Astrocyte of the spinal cord (primary cell): ENCODE results near the gene DNAJA4.

Experiments
- DNase-seq: peaks from one replicate; pipeline ENCODE4 v3.0.0; 2011; ENCODE audit warnings: low read depth, low spot score
- H3K4me3 ChIP-seq: 2 replicates; pipeline ENCODE4 v1.5.1; 2011; ENCODE audit warnings: low read depth, mild to moderate bottlenecking, low read length, moderate library complexity
- CTCF ChIP-seq: IDR thresholded peaks from 2 replicates; pipeline ENCODE4 v1.5.1; 2012; ENCODE audit warnings: low read depth, mild to moderate bottlenecking, low read length, inconsistent platforms
- in situ Hi-C: cut with HindIII; loops from 2 replicates; pipeline ENCODE4 v1.10.0; 2017; ENCODE audit warnings: low sequenced_read_pairs

Gene DNAJA4

GRCh38 chr15:78322243-78322642 lies 57.9 kb downstream of the DNAJA4 start:
- no peak overlapping the region for H3K4me3 ChIP-seq
- in situ Hi-C loops, result no loop called here
- peak; percentile 67 for DNase-seq
- no peak for TF ChIP-seq CTCF

- no peak for TF ChIP-seq CTCF
- no peak for DNase-seq
- no peak overlapping the region for H3K4me3 ChIP-seq
- in situ Hi-C loops, result no loop called here
Measured at GRCh38 chr15:78322724-78323521, 58.6 kb downstream of the DNAJA4 start.

- no peak overlapping the region for H3K4me3 ChIP-seq
- no peak for TF ChIP-seq CTCF
- DNase-seq, result no peak
- in situ Hi-C loops, result no loop called here
Measured at GRCh38 chr15:78323693-78324092, 59.3 kb downstream of the DNAJA4 start.

GRCh38 chr15:78324144-78324543 lies 59.8 kb downstream of the DNAJA4 start:
- in situ Hi-C loops, result no loop called here
- TF ChIP-seq CTCF, result no peak
- no peak overlapping the region for H3K4me3 ChIP-seq
- DNase-seq, result no peak

- in situ Hi-C loops, result no loop called here
Measured at GRCh38 chr15:78325092-78325843, 60.9 kb downstream of the DNAJA4 start.

GRCh38 chr15:78327466-78327865 lies 63.1 kb downstream of the DNAJA4 start:
- in situ Hi-C loops, result no loop called here
- DNase-seq, result no peak
- TF ChIP-seq CTCF, result no peak
- H3K4me3 ChIP-seq, result no peak overlapping the region

More at GRCh38 chr15:78325092-78325843, 60.9 kb downstream of the DNAJA4 start:
- DNase-seq, result peak; percentile 29
- TF ChIP-seq CTCF, result no peak
- H3K4me3 ChIP-seq, result no peak overlapping the region
